ENCODE measurements around the gene MYO9B.

DNA sequence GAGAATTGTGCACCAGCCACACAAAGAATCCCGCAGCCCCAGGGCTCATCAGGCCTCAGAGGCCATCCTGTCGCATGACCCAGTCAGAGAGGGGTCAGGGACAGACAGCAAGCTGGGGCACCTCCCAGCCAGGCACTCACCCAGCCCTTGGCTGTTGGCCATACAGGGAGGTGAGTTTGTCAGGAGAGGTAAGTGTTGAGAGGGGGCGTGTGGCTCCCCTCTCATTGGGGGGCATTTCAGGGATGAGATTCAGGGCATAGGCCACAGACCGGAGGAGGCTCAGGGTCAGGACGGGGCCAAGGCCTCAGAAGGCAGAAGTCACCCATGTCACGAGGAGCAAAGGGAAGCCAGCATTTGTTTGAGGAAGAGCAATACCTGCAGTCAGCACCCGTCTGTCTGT, 37.1 kb downstream of the MYO9B start:
- TF ChIP-seq TAF1 (IDR thresholded peaks at IDR 0.05; ENCODE audit: borderline replicate concordance, low read depth, low read length): no peak
- no peak for TF ChIP-seq POLR2A (IDR thresholded peaks at IDR 0.05; ENCODE audit: low read depth, low read length)
